Measurements from ENCODE around the gene MAGEE1. TPM values are rescaled to one million over a fixed set of nuclear protein-coding genes. Genes with fewer than 3 reads are reported as not detected.

MAGEE1 gene
- total and polyA plus RNA-seq, 2 of the 4 experiments (the other 2 are of a cell fraction), result 0.54 to 1.9 TPM

- intact Hi-C loops (cut with micrococcal nuclease), result loop anchor here (1.0 kb wide), 1 partner anchor 175 kb away; no protein-coding TSS in a partner anchor
- H3K79me1 ChIP-seq (ENCODE audit: low read depth in 1 of 2, low read length in 2 of 2), result no peaks in the 10 kb centered on the region
- H2BK15ac ChIP-seq (ENCODE audit: low read depth, low read length), result no peak overlapping the region
- H4K91ac ChIP-seq (ENCODE audit: insufficient read depth, low read depth, low read length), result no peak overlapping the region
- no peak overlapping the region for H3K27ac ChIP-seq (ENCODE audit: insufficient read depth, low read length)
- H3K14ac ChIP-seq (replicated peaks; ENCODE audit: low read depth, low read length), result no peak overlapping the region
- H3K18ac ChIP-seq (ENCODE audit: low read depth, low read length), result no peak overlapping the region
- no peak overlapping the region for H2AK9ac ChIP-seq (replicated peaks; ENCODE audit: low read depth, low read length, poor library complexity)
- no peak overlapping the region for H3K56ac ChIP-seq (ENCODE audit: extremely low read depth, insufficient read depth, low read length)
- no peaks in the 10 kb centered on the region for H3K9me3 ChIP-seq (ENCODE audit: control insufficient read depth, insufficient read depth, low read length)
- H2BK5ac ChIP-seq (ENCODE audit: low read depth, low read length, poor library complexity, severe bottlenecking), result no peak overlapping the region
- TF ChIP-seq SMC3 (IDR thresholded peaks at IDR 0.05; ENCODE audit: low read depth, low read length) (peak; percentile 36; the same call in 1 of the 2 replicates), USF2 (IDR thresholded peaks at IDR 0.05; ENCODE audit: low read depth, low read length) (no peak), MAZ (IDR thresholded peaks at IDR 0.05; ENCODE audit: borderline replicate concordance, low read depth, low read length) (no peak), BHLHE40 (IDR thresholded peaks at IDR 0.05; ENCODE audit: low read depth, low read length) (no peak), CHD1 (IDR thresholded peaks at IDR 0.05; ENCODE audit: low read depth, low read length) (no peak), RAD21 (IDR thresholded peaks at IDR 0.05; ENCODE audit: low read length) (peak; percentile 45), FOS (IDR thresholded peaks at IDR 0.05; ENCODE audit: low read depth, low read length) (no peak), MAFK (IDR thresholded peaks at IDR 0.05; ENCODE audit: low read depth, low read length) (no peak), ELK1 (IDR thresholded peaks at IDR 0.05; ENCODE audit: borderline replicate concordance, low read depth, low read length) (no peak), RCOR1 (IDR thresholded peaks at IDR 0.05; ENCODE audit: insufficient replicate concordance, low read length) (no peak), CTCF (conservative IDR thresholded peaks at IDR 0.05; ENCODE audit: low read depth, low read length) (peak; percentile 49)
- CTCF ChIA-PET, result interaction anchor here (0.7 to 1.6 kb wide), 4 partner anchors 9 to 176 kb away, joined by 3 to 6 read pairs (median 3); no protein-coding TSS in a partner anchor
- H3K4me2 ChIP-seq (ENCODE audit: low read depth, low read length), result no peak overlapping the region
- no peaks in the 10 kb centered on the region for H3K36me3 ChIP-seq (ENCODE audit: control insufficient read depth, insufficient read depth, low read length)
- no peak overlapping the region for H2BK20ac ChIP-seq (ENCODE audit: low read depth, low read length)
- no peaks in the 10 kb centered on the region for H3K4me1 ChIP-seq (ENCODE audit: control insufficient read depth, insufficient read depth, low read length)
- no peak overlapping the region for H2AFZ ChIP-seq (replicated peaks; ENCODE audit: low read length, poor library complexity)
- no peak overlapping the region for H3K4ac ChIP-seq (ENCODE audit: low read depth, low read length)
- peak; percentile 9 for DNase-seq
- H2BK120ac ChIP-seq (ENCODE audit: low read depth, low read length), result no peak overlapping the region
- H3K23ac ChIP-seq (ENCODE audit: low read depth, low read length), result no peak overlapping the region
- no TSS peak for BruUV-seq (replicated peaks)
- ATAC-seq (ENCODE audit: low read depth), result peak; percentile 86
- WGBS, 2 experiments (ENCODE audit: extremely low coverage in 2 of 2, insufficient read length in 1 of 2), result no CpG with 5 or more reads among the region's 3 CpGs
- POLR2A ChIA-PET (ENCODE audit: unreplicated experiment), result no interaction called here
- no peak overlapping the region for H3K4me3 ChIP-seq (ENCODE audit: insufficient read depth, low read depth, low read length)
- no peaks in the 10 kb centered on the region for H3K9me1 ChIP-seq (ENCODE audit: insufficient read depth, low read length)
- no peak overlapping the region for H2AK5ac ChIP-seq (ENCODE audit: low read depth, low read length)
- H4K20me1 ChIP-seq (ENCODE audit: insufficient read depth, low read length), result no peaks in the 10 kb centered on the region
- no peaks in the 10 kb centered on the region for H3K27me3 ChIP-seq (ENCODE audit: control insufficient read depth, insufficient read depth, low read length)
- no peak overlapping the region for H4K8ac ChIP-seq (ENCODE audit: low read depth in 2 of 2, low read length in 2 of 2)
- dilution Hi-C loops (cut with HindIII; ENCODE audit: low sequenced_read_pairs, unreplicated experiment), result no loop called here
- no peak overlapping the region for H3K9ac ChIP-seq (ENCODE audit: low read depth, low read length)
- in situ Hi-C loops (cut with MboI; ENCODE audit: low sequenced_read_pairs), result loop anchor here (25.0 kb wide), 1 partner anchor 167 kb away; no protein-coding TSS in a partner anchor
- H4K5ac ChIP-seq (ENCODE audit: low read depth, low read length), result no peak overlapping the region
Observed at GRCh38 chrX:76454456-76454927, 27.0 kb downstream of the MAGEE1 start.

Measured in IMR-90 (cell line).